ENCODE measurements around the gene RNF223.

- TF ChIP-seq ZBTB33 (IDR thresholded peaks at IDR 0.05; ENCODE audit: extremely low read depth, insufficient replicate concordance, low read length) (no peak), MAX (IDR thresholded peaks at IDR 0.05) (no peak), CTCF (IDR thresholded peaks at IDR 0.05 in 2 of 3, conservative IDR thresholded peaks at IDR 0.05 in 1 of 3; ENCODE audit: borderline replicate concordance in 1 of 3, insufficient read depth in 1 of 3, low read depth in 2 of 3, low read length in 2 of 3) (no peak), EZH2 (IDR thresholded peaks at IDR 0.05) (no peak), RAD21 (IDR thresholded peaks at IDR 0.05; ENCODE audit: low read depth) (no peak), EGR1 (IDR thresholded peaks at IDR 0.05; ENCODE audit: low read depth) (no peak), ZFX (IDR thresholded peaks at IDR 0.05) (no peak), POLR2A (IDR thresholded peaks at IDR 0.05; ENCODE audit: borderline replicate concordance, extremely low read depth, insufficient read depth, insufficient read length) (no peak), POLR2AphosphoS5 (IDR thresholded peaks at IDR 0.05; ENCODE audit: low read depth, low read length) (no peak), YY1 (IDR thresholded peaks at IDR 0.05; ENCODE audit: extremely low read depth, insufficient replicate concordance, low read depth, low read length) (no peak), JUND (IDR thresholded peaks at IDR 0.05) (no peak), EZH2phosphoT487 (IDR thresholded peaks at IDR 0.05; ENCODE audit: borderline replicate concordance) (no peak), CEBPB (IDR thresholded peaks at IDR 0.05; ENCODE audit: low read depth) (no peak), REST (IDR thresholded peaks at IDR 0.05; ENCODE audit: low read depth) (no peak)
These were observed 26.1 kb downstream of the RNF223 start for GRCh38 chr1:1047963-1048362.
